Non-pigmented ciliary epithelial cell (primary cell): Measurements from ENCODE around the gene MYNN.

Experiments
- DNase-seq: peaks from one replicate; pipeline ENCODE4 v3.0.0-alpha.2; 2010; ENCODE audit warnings: low read depth

The MYNN gene

GRCh38 chr3:169827712-169828111, 54.5 kb downstream of the MYNN start:
- no peak for DNase-seq

- no peak for DNase-seq
Measured at GRCh38 chr3:169835533-169835932, 62.3 kb downstream of the MYNN start.

GRCh38 chr3:169836078-169836941, 63.1 kb downstream of the MYNN start:
- no peak for DNase-seq

DNA sequence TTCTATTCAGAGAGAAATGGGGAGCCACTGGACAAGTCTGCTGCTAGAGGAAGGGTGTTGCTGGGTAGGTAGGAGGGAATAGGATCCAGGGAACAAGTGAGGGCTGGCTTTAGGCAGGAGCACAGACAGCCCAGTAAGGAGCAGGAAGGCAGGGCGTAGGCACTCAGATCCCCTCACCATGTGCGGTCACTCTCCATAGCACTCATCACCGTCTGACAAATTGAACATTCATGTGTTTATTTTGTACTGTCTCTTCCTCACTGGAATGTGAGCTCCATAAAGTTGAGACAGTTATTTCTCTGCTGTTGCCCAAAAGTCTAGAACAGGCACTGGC, 63.7 kb downstream of the MYNN start:
- no peak for DNase-seq

DNA sequence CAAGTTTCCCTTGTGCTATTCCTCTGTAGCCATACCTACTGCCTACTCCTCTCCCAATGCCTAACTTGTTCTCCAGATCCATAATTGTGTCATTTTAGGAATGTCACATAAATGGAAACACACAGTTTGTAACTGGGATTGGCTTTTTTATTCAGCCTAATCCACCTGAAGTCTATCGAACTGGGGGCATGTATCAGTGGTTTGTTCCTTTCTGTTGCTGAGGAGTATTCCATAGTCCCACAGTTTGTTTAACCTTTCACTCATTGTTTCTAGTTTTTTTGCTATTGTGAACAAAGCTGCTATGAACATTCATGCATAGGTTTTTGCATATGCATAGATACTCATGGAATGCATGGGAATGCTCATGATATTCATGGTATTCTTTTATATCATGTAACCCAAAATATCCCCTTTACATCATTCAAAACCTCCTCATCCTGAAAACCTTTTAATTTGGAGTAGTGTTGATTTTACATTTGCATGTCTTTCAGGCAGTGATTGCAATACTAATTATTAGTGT, 65.4 kb downstream of the MYNN start:
- DNase-seq, result no peak
